ENCODE results near the gene ARID5A. TPM values are rescaled to one million over a fixed set of nuclear protein-coding genes. Genes with fewer than 3 reads are reported as not detected.
A peak's percentile ranks its signal among the peaks of the same experiment; 100 is the strongest.
"Not testable (repeated sequence)": the region's sequence is repeated elsewhere in the genome, so short reads cannot be mapped to it uniquely, and the experiment has no call there.

The ARID5A gene
- total and polyA plus RNA-seq, 5 experiments from 2014 or later: 41.7 to 108 (median 100) TPM

GRCh38 chr2:96548558-96549465, 12.3 kb downstream of the ARID5A start:
- peaks cover 0 to 53% (median 7%) of the 10 kb centered on the region in 3 donors for H3K36me3 Mint-ChIP-seq

GRCh38 chr2:96549466-96549785, 12.9 kb downstream of the ARID5A start:
- H3K4me3 Mint-ChIP-seq: no peak overlapping the region
- POLR2A ChIA-PET: interaction anchor here (1.1 to 4.4 kb wide), 2 partner anchors 10 to 21 kb away, joined by 3 to 52 read pairs; partner anchors contain the start of gene ARID5A
- H3K27ac Mint-ChIP-seq: no peak overlapping the region
- H3K36me3 Mint-ChIP-seq: peaks cover 0 to 47% (median 6%) of the 10 kb centered on the region in 3 donors
- H3K9me3 Mint-ChIP-seq: no peaks in the 10 kb centered on the region
- H3K27me3 Mint-ChIP-seq: no peaks in the 10 kb centered on the region
- DNase-seq (no peak), ATAC-seq (no peak)
- peaks cover 24 to 49% (median 41%) of the 10 kb centered on the region in 4 donors for H3K4me1 Mint-ChIP-seq

More at GRCh38 chr2:96548558-96549465, 12.3 kb downstream of the ARID5A start:
- no peaks in the 10 kb centered on the region for H3K9me3 Mint-ChIP-seq
- H3K27ac Mint-ChIP-seq: peak overlapping the region in 3 of 10 donors; percentile 15 to 65 (median 33)
- POLR2A ChIA-PET: interaction anchor here (1.1 to 4.4 kb wide), 4 partner anchors 10 to 21 kb away, joined by 3 to 52 read pairs (median 4); partner anchors contain the start of gene ARID5A
- H3K4me1 Mint-ChIP-seq: peaks cover 24 to 49% (median 44%) of the 10 kb centered on the region in 4 donors
- DNase-seq (no peak), ATAC-seq (no peak)
- no peaks in the 10 kb centered on the region for H3K27me3 Mint-ChIP-seq
- H3K4me3 Mint-ChIP-seq: no peak overlapping the region

- H3K27me3 Mint-ChIP-seq: no peaks in the 10 kb centered on the region
- H3K36me3 Mint-ChIP-seq: peaks cover 0 to 40% (median 2%) of the 10 kb centered on the region in 3 donors
- peak overlapping the region in 1 of 10 donors; percentile 18 for H3K4me3 Mint-ChIP-seq
- peaks cover 21 to 51% (median 39%) of the 10 kb centered on the region in 4 donors for H3K4me1 Mint-ChIP-seq
- H3K27ac Mint-ChIP-seq: peak overlapping the region in 2 of 10 donors; percentile 40 to 56
- DNase-seq (no peak), ATAC-seq (no peak)
- POLR2A ChIA-PET: interaction anchor here (1.0 to 4.4 kb wide), 3 partner anchors 11 to 22 kb away, joined by 3 to 52 read pairs (median 3); partner anchors contain the start of gene ARID5A
- H3K9me3 Mint-ChIP-seq: no peaks in the 10 kb centered on the region
Measured at GRCh38 chr2:96549967-96550786, 13.6 kb downstream of the ARID5A start.

- POLR2A ChIA-PET: interaction anchor here (1.0 to 4.4 kb wide), 2 partner anchors 12 to 22 kb away, joined by 3 to 52 read pairs; partner anchors contain the start of gene ARID5A
- no peak overlapping the region for H3K4me3 Mint-ChIP-seq
- peak overlapping the region in 1 of 10 donors; percentile 85 for H3K27ac Mint-ChIP-seq
- H3K4me1 Mint-ChIP-seq: peaks cover 20 to 45% (median 30%) of the 10 kb centered on the region in 4 donors
- peaks cover 0 to 33% (median 0%) of the 10 kb centered on the region in 3 donors for H3K36me3 Mint-ChIP-seq
- H3K27me3 Mint-ChIP-seq: no peaks in the 10 kb centered on the region
- H3K9me3 Mint-ChIP-seq: no peaks in the 10 kb centered on the region
- ATAC-seq (no peak), DNase-seq (peak in 1 of 10 donors; percentile 10)
Measured at GRCh38 chr2:96550787-96551604, 14.4 kb downstream of the ARID5A start.

GRCh38 chr2:96551605-96552314, 15.2 kb downstream of the ARID5A start:
- DNase-seq: peak in 1 of 10 donors; percentile 7
- no peaks in the 10 kb centered on the region for H3K9me3 Mint-ChIP-seq
- ATAC-seq: no peak
- peak overlapping the region in 1 of 10 donors; percentile 15 for H3K4me3 Mint-ChIP-seq
- no peaks in the 10 kb centered on the region for H3K27me3 Mint-ChIP-seq
- H3K27ac Mint-ChIP-seq: peak overlapping the region in 7 of 10 donors; percentile 39 to 85 (median 69)
- POLR2A ChIA-PET: interaction anchor here (2.6 to 4.4 kb wide), 3 partner anchors 12 to 17 kb away, joined by 15 to 123 read pairs (median 52); partner anchors contain the start of gene ARID5A
- H3K36me3 Mint-ChIP-seq: peaks cover 0 to 29% (median 0%) of the 10 kb centered on the region in 3 donors
- H3K4me1 Mint-ChIP-seq: peaks cover 15 to 37% (median 24%) of the 10 kb centered on the region in 4 donors

- H3K4me1 Mint-ChIP-seq: peaks cover 9 to 33% (median 22%) of the 10 kb centered on the region in 4 donors
- ATAC-seq: peak in 1 of 2 donors; percentile 16
- H3K36me3 Mint-ChIP-seq: peaks cover 0 to 23% (median 0%) of the 10 kb centered on the region in 3 donors
- DNase-seq: peak in 1 of 10 donors; percentile 23
- H3K27me3 Mint-ChIP-seq: no peaks in the 10 kb centered on the region
- H3K27ac Mint-ChIP-seq: peak overlapping the region in 8 of 10 donors; percentile 39 to 92 (median 77)
- POLR2A ChIA-PET: interaction anchor here (1.9 to 4.2 kb wide), 5 partner anchors 13 to 41 kb away, joined by 6 to 123 read pairs (median 15); partner anchors contain the start of gene ARID5A
- no peaks in the 10 kb centered on the region for H3K9me3 Mint-ChIP-seq
- H3K4me3 Mint-ChIP-seq: peak overlapping the region in 5 of 10 donors; percentile 6 to 38 (median 26)
Measured at GRCh38 chr2:96552315-96553175, 16.0 kb downstream of the ARID5A start.

GRCh38 chr2:96553176-96553956, 16.8 kb downstream of the ARID5A start:
- Mint-ChIP-seq H3K4me3 (peak overlapping the region in 7 of 10 donors; percentile 40 to 70 (median 42)), H3K4me1 (peaks cover 6 to 29% (median 19%) of the 10 kb centered on the region in 4 donors), H3K9me3 (no peaks in the 10 kb centered on the region), H3K36me3 (peaks cover 0 to 15% (median 0%) of the 10 kb centered on the region in 3 donors), H3K27me3 (no peaks in the 10 kb centered on the region), H3K27ac (peak overlapping the region in 9 of 10 donors; percentile 6 to 93 (median 82))
- POLR2A ChIA-PET: interaction anchor here (1.2 to 4.2 kb wide), 8 partner anchors 14 to 248 kb away, joined by 5 to 123 read pairs (median 12); partner anchors contain the start of genes ARID5A and SNRNP200
- peak in 1 of 2 donors; percentile 2 for ATAC-seq
- DNase-seq: peak in 1 of 10 donors; percentile 23

GRCh38 chr2:96553957-96554292, 17.4 kb downstream of the ARID5A start:
- POLR2A ChIA-PET: interaction anchor here (0.8 to 4.2 kb wide), 11 partner anchors 9 to 249 kb away, joined by 3 to 123 read pairs (median 6); partner anchors contain the start of genes ARID5A and SNRNP200
- peak overlapping the region in 7 of 10 donors; percentile 40 to 70 (median 42) for H3K4me3 Mint-ChIP-seq
- DNase-seq: peak in 1 of 10 donors; percentile 6

More at GRCh38 chr2:96553957-96554292, 17.4 kb downstream of the ARID5A start:
- peaks cover 0 to 10% (median 0%) of the 10 kb centered on the region in 3 donors for H3K36me3 Mint-ChIP-seq
- ATAC-seq, H3K9me3 Mint-ChIP-seq, H3K27me3 Mint-ChIP-seq: not testable (repeated sequence)
- H3K27ac Mint-ChIP-seq: peak overlapping the region; percentile 43 to 93 (median 80)
- peaks cover 6 to 29% (median 19%) of the 10 kb centered on the region in 4 donors for H3K4me1 Mint-ChIP-seq

Data from naive thymus-derived CD8-positive, alpha-beta T cell (primary cell).